Liver (tissue), 9 donors: ENCODE results near the gene CHTOP. TPM values are rescaled to one million over a fixed set of nuclear protein-coding genes. Genes with fewer than 3 reads are reported as not detected.
"Not testable (repeated sequence)": the region's sequence is repeated elsewhere in the genome, so short reads cannot be mapped to it uniquely, and the experiment has no call there.

Source experiments
- DNase-seq: peaks from one replicate; pipeline ENCODE4 v3.0.0-alpha.2; 2017; ENCODE audit warnings: low spot score
- H3K27ac ChIP-seq, 2 donors: one replicate each; pipeline ENCODE4 v1.7.0; 2013; ENCODE audit warnings: inconsistent platforms in 2 of 2, low read length in 2 of 2, control low read depth in 1 of 2, low read depth in 1 of 2, mild to moderate bottlenecking in 1 of 2
- H3K27me3 ChIP-seq, 4 donors: one replicate each; pipeline versions ENCODE4 v1.6.1 to v1.7.0; 2013; ENCODE audit warnings: low read length in 3 of 4, inconsistent platforms in 1 of 4, mild to moderate bottlenecking in 1 of 4, moderate library complexity in 1 of 4; ENCODE audit not compliant: control insufficient read depth in 4 of 4, insufficient read depth in 4 of 4
- H3K36me3 ChIP-seq, 4 donors: one replicate each; pipeline versions ENCODE4 v1.6.1 to v1.7.0; 2013; ENCODE audit warnings: low read length in 3 of 4, mild to moderate bottlenecking in 3 of 4, low read depth in 1 of 4, moderate library complexity in 1 of 4; ENCODE audit not compliant: control insufficient read depth in 4 of 4, insufficient read depth in 3 of 4
- H3K4me1 ChIP-seq, 4 donors: one replicate each; pipeline versions ENCODE4 v1.6.1 to v1.7.0; 2013; ENCODE audit warnings: low read length in 3 of 4, mild to moderate bottlenecking in 3 of 4, moderate library complexity in 1 of 4; ENCODE audit not compliant: control insufficient read depth in 4 of 4, insufficient read depth in 4 of 4
- H3K4me3 ChIP-seq, 3 donors: one replicate each; pipeline versions ENCODE4 v1.6.1 to v1.7.0; 2013; ENCODE audit warnings: low read length in 3 of 3, control low read depth in 1 of 3, low read depth in 1 of 3, mild to moderate bottlenecking in 1 of 3
- H3K9ac ChIP-seq, 2 donors: one replicate each; pipeline ENCODE4 v1.7.0; 2013; ENCODE audit warnings: low read length in 2 of 2, mild to moderate bottlenecking in 2 of 2, moderate library complexity in 2 of 2, control low read depth in 1 of 2, low read depth in 1 of 2
- H3K9me3 ChIP-seq, 4 donors: one replicate each; pipeline versions ENCODE4 v1.6.1 to v1.7.0; 2013; ENCODE audit warnings: low read length in 3 of 4; ENCODE audit not compliant: control insufficient read depth in 4 of 4
- CTCF ChIP-seq: fragments of 150-350 bp; IDR thresholded peaks from 2 replicates; pipeline ENCODE4 v1.5.1; 2017; ENCODE audit warnings: improper control_type of control experiment, low read depth, low read length; ENCODE audit not compliant: missing input control
- EGR1 ChIP-seq, 2 donors: IDR thresholded peaks; 2 replicates each; pipeline ENCODE4 v1.6.1; 2016 to 2018; ENCODE audit warnings: antibody characterized with exemption in 2 of 2, low read depth in 2 of 2
- FOXA1 ChIP-seq: IDR thresholded peaks from 2 replicates; pipeline ENCODE4 v1.6.1; 2016; ENCODE audit warnings: antibody characterized with exemption
- HNF4A ChIP-seq, 2 donors: conservative IDR thresholded peaks; 2 replicates each; pipeline ENCODE4 v1.6.1; 2016; ENCODE audit warnings: antibody characterized with exemption in 2 of 2, mild to moderate bottlenecking in 2 of 2
- HNF4G ChIP-seq: IDR thresholded peaks from 2 replicates; pipeline ENCODE4 v1.6.1; 2016; ENCODE audit warnings: antibody characterized with exemption
- MAX ChIP-seq: IDR thresholded peaks from 2 replicates; pipeline ENCODE4 v1.6.1; 2016; ENCODE audit warnings: antibody characterized with exemption
- NR2F2 ChIP-seq: IDR thresholded peaks from 2 replicates; pipeline ENCODE4 v1.6.1; 2016; ENCODE audit warnings: antibody characterized with exemption
- RAD21 ChIP-seq, 2 donors: IDR thresholded peaks; 2 replicates each; pipeline ENCODE4 v1.6.1; 2016; ENCODE audit warnings: antibody characterized with exemption in 2 of 2, mild to moderate bottlenecking in 2 of 2
- REST ChIP-seq: IDR thresholded peaks from 2 replicates; pipeline ENCODE4 v1.6.1; 2016; ENCODE audit warnings: antibody characterized with exemption, mild to moderate bottlenecking
- RXRA ChIP-seq, 2 donors: IDR thresholded peaks; 2 replicates each; pipeline ENCODE4 v1.6.1; 2017 to 2018; ENCODE audit warnings: antibody characterized with exemption in 2 of 2, mild to moderate bottlenecking in 1 of 2
- TAF1 ChIP-seq: conservative IDR thresholded peaks from 2 replicates; pipeline ENCODE4 v1.6.1; 2016; ENCODE audit warnings: antibody characterized with exemption, mild to moderate bottlenecking
- YY1 ChIP-seq: IDR thresholded peaks from 2 replicates; pipeline ENCODE4 v1.6.1; 2016; ENCODE audit warnings: antibody characterized with exemption, mild to moderate bottlenecking
- ZBTB33 ChIP-seq: IDR thresholded peaks from 2 replicates; pipeline ENCODE4 v1.6.1; 2016; ENCODE audit warnings: antibody characterized with exemption
- WGBS: extraction: QIAGEN DNeasy Blood & Tissue Kit; methylation state at CpG from one replicate; pipeline ENCODE4 v1.1.7; 2013; 5-methylcytosine and 5-hydroxymethylcytosine counted together
- polyA plus RNA-seq, 2 donors: library from polyadenylated mRNA; stranded (reverse) in 1 of 2; unstranded in 1 of 2; fragments of 200-250 nt in 1 of 2; fragments of >200 nt in 1 of 2; fragmentation: Nextera tagmentation in 1 of 2; extraction: Ambion mirVana in 1 of 2; gene quantifications; one replicate each; pipeline versions ENCODE4 v1.2.1 to v1.2.3, GENCODE V29; 2013 to 2015
- total RNA-seq, 2 donors: library from RNA; depleted of rRNA; stranded (reverse); fragments of >200 nt; gene quantifications; one replicate each; pipeline ENCODE4 v1.2.3, GENCODE V29; 2014
- donor health status: healthy.
- donor health status: healthy.
- donor health status: healthy.
- donor health status: healthy.
- donor health status: healthy.

The CHTOP gene
- total and polyA plus RNA-seq, 4 donors: 16.4 to 30.9 (median 24.3) TPM

- Histone ChIP-seq H3K9ac (no peak overlapping the region), H3K4me3 (no peak overlapping the region), H3K27ac (no peak overlapping the region), H3K4me1 (peaks cover 7 to 33% (median 15%) of the 10 kb centered on the region in 4 donors), H3K36me3 (peaks cover 16 to 60% (median 51%) of the 10 kb centered on the region in 4 donors), H3K9me3 (no peaks in the 10 kb centered on the region), H3K27me3 (no peaks in the 10 kb centered on the region)
- DNase-seq: no peak
- no peak for TF ChIP-seq EGR1 (IDR thresholded peaks at IDR 0.05; ENCODE audit: low read depth in 2 of 2)
- TF ChIP-seq HNF4G: no peak
- no peak for TF ChIP-seq NR2F2
- no peak for TF ChIP-seq RAD21 (IDR thresholded peaks at IDR 0.05)
- TF ChIP-seq TAF1: no peak
- TF ChIP-seq HNF4A (conservative IDR thresholded peaks at IDR 0.05): no peak
- no peak for TF ChIP-seq REST
- no peak for TF ChIP-seq YY1
- TF ChIP-seq ZBTB33: no peak
- no peak for TF ChIP-seq RXRA (IDR thresholded peaks at IDR 0.05)
- no peak for TF ChIP-seq FOXA1
- TF ChIP-seq CTCF: no peak
- TF ChIP-seq MAX: no peak
- WGBS: 82% methylated on average over 6 of the region's 6 CpGs
These were observed 4.4 kb downstream of the CHTOP start for GRCh38 chr1:153638261-153638660.

- H3K9ac ChIP-seq: no peak overlapping the region
- TF ChIP-seq HNF4A (conservative IDR thresholded peaks at IDR 0.05): no peak
- no peak overlapping the region for H3K27ac ChIP-seq
- H3K4me1 ChIP-seq: peaks cover 13 to 36% (median 18%) of the 10 kb centered on the region in 4 donors
- no peaks in the 10 kb centered on the region for H3K27me3 ChIP-seq
- H3K9me3 ChIP-seq: no peaks in the 10 kb centered on the region
- H3K36me3 ChIP-seq: peaks cover 16 to 61% (median 52%) of the 10 kb centered on the region in 4 donors
- H3K4me3 ChIP-seq: no peak overlapping the region
- 92% methylated on average over 3 of the region's 3 CpGs for WGBS
- DNase-seq: no peak
These were observed 5.4 kb downstream of the CHTOP start for GRCh38 chr1:153639280-153639679.

- not testable (repeated sequence) for H3K9me3 ChIP-seq, H3K27ac ChIP-seq, DNase-seq, H3K9ac ChIP-seq, H3K27me3 ChIP-seq, H3K4me3 ChIP-seq
- Histone ChIP-seq H3K4me1 (peaks cover 9 to 33% (median 21%) of the 10 kb centered on the region in 4 donors), H3K36me3 (peaks cover 19 to 69% (median 57%) of the 10 kb centered on the region in 4 donors)
- WGBS: 98% methylated on average over 5 of the region's 5 CpGs
These were observed 6.3 kb downstream of the CHTOP start for GRCh38 chr1:153640213-153640612.
